Endothelial cell of umbilical vein (primary cell): ENCODE data around the gene AIM2. TPM values are rescaled to one million over a fixed set of nuclear protein-coding genes. Genes with fewer than 3 reads are reported as not detected.
A peak's percentile ranks its signal among the peaks of the same experiment; 100 is the strongest.

Experiments used
- BruUV-seq: library from RNA; stranded (reverse); fragments of 400-500 nt; replicated peaks from 2 replicates; lab custom pipeline; 2021; lab: Mats Ljungman, UMichigan
- CTCF ChIA-PET: fragments of 300-600, 350-600 bp; sonication (Branson Sonifier 250); formaldehyde crosslinking; loops from one replicate; lab custom pipeline; 2021; ENCODE audit warnings: antibody characterized with exemption, inconsistent platforms; lab: Charles Lee
- POLR2A ChIA-PET: fragments of 300-600, 350-600 bp; sonication (Branson Sonifier 250); formaldehyde crosslinking; loops from one replicate; lab custom pipeline; 2021; ENCODE audit warnings: antibody characterized with exemption, inconsistent platforms; lab: Charles Lee
- DNase-seq: peaks from one replicate; pipeline ENCODE4 v3.0.0-alpha.2; 2011; ENCODE audit warnings: low read depth, low spot score
- FAIRE-seq: peaks from 2 replicates; lab custom pipeline; 2011; peaks lifted over from hg19 to GRCh38; lab: Jason Lieb, UNC
- H2AFZ ChIP-seq: 2 replicates; pipeline ENCODE4 v1.6.0; 2012; ENCODE audit warnings: low read depth, low read length, control low read depth, inconsistent platforms
- H3K27ac ChIP-seq: 2 replicates; pipeline ENCODE4 v1.5.1; 2011; ENCODE audit warnings: low read depth, mild to moderate bottlenecking, control low read depth, low read length, moderate library complexity; ENCODE audit not compliant: insufficient read depth
- H3K27me3 ChIP-seq, 2 experiments: 2 replicates each; pipeline versions ENCODE4 v1.6.0 to v1.6.1; 2011; ENCODE audit warnings: low read length in 2 of 2, mixed read lengths in 1 of 2; ENCODE audit not compliant: control insufficient read depth in 2 of 2, insufficient read depth in 2 of 2
- H3K36me3 ChIP-seq, 2 experiments: 2 replicates in 1 of 2; 3 replicates in 1 of 2; pipeline ENCODE4 v1.5.1; 2011; ENCODE audit warnings: low read length in 2 of 2, mild to moderate bottlenecking in 1 of 2, moderate library complexity in 1 of 2; ENCODE audit not compliant: control insufficient read depth in 2 of 2, insufficient read depth in 2 of 2; ENCODE audit errors: extremely low read depth in 1 of 2
- H3K4me1 ChIP-seq: 3 replicates; pipeline ENCODE4 v1.5.1; 2011; ENCODE audit warnings: mild to moderate bottlenecking, low read length; ENCODE audit not compliant: control insufficient read depth, insufficient read depth; ENCODE audit errors: extremely low read depth
- H3K4me2 ChIP-seq: 2 replicates; pipeline ENCODE4 v1.6.1; 2011; ENCODE audit warnings: low read length, control low read depth, mixed read lengths; ENCODE audit not compliant: insufficient read depth
- H3K4me3 ChIP-seq, 3 experiments: fragments of 200-600 bp in 1 of 3; sonication (generic), shearing (Covaris generic) in 1 of 3; replicated peaks in 1 of 3; 2 replicates each; pipeline ENCODE4 v1.5.1; 2011 to 2016; ENCODE audit warnings: control low read depth in 3 of 3, low read length in 3 of 3, mild to moderate bottlenecking in 2 of 3, inconsistent platforms in 1 of 3, low read depth in 1 of 3, moderate library complexity in 1 of 3; ENCODE audit not compliant: insufficient read depth in 1 of 3
- H3K79me2 ChIP-seq: 2 replicates; pipeline ENCODE4 v1.6.0; 2012; ENCODE audit warnings: low read length, inconsistent platforms; ENCODE audit not compliant: control insufficient read depth, insufficient read depth
- H3K9ac ChIP-seq: replicated peaks from 2 replicates; pipeline ENCODE3; 2011; ENCODE audit warnings: low read length, control low read depth; ENCODE audit not compliant: insufficient read depth; ENCODE audit errors: extremely low read depth
- H3K9me1 ChIP-seq: replicated peaks from 3 replicates; pipeline ENCODE4 v1.6.0; 2011; ENCODE audit warnings: mild to moderate bottlenecking, low read length; ENCODE audit not compliant: control insufficient read depth, insufficient read depth; ENCODE audit errors: extremely low read depth
- H3K9me3 ChIP-seq: replicated peaks from 2 replicates; pipeline ENCODE4 v1.5.1; 2012; ENCODE audit warnings: low read length, inconsistent platforms; ENCODE audit not compliant: control insufficient read depth, insufficient read depth
- H4K20me1 ChIP-seq: replicated peaks from 2 replicates; pipeline ENCODE3; 2011; ENCODE audit warnings: mild to moderate bottlenecking, low read length; ENCODE audit not compliant: control insufficient read depth, insufficient read depth; ENCODE audit errors: extremely low read depth
- EZH2 ChIP-seq: IDR thresholded peaks from 2 replicates; pipeline ENCODE4 v1.6.1; 2012; ENCODE audit warnings: borderline replicate concordance, low read depth, mild to moderate bottlenecking, moderate library complexity, low read length, inconsistent platforms; ENCODE audit not compliant: severe bottlenecking
- FOS ChIP-seq: IDR thresholded peaks from 2 replicates; pipeline ENCODE4 v1.6.1; 2011; ENCODE audit warnings: mild to moderate bottlenecking, low read length, moderate library complexity, borderline replicate concordance; ENCODE audit not compliant: insufficient read depth
- GATA2 ChIP-seq: IDR thresholded peaks from 2 replicates; pipeline ENCODE4 v1.7.0; 2011; ENCODE audit warnings: low read depth, mild to moderate bottlenecking, moderate library complexity, mixed read lengths, low read length; ENCODE audit not compliant: insufficient read length, insufficient read depth
- JUN ChIP-seq: IDR thresholded peaks from 2 replicates; pipeline ENCODE4 v1.6.1; 2011; ENCODE audit warnings: borderline replicate concordance, low read depth; ENCODE audit not compliant: insufficient read length, insufficient read depth
- MYC ChIP-seq: IDR thresholded peaks from one replicate; pipeline ENCODE4 v1.6.1; 2011; ENCODE audit warnings: mild to moderate bottlenecking, low read depth, low read length
- POLR2A ChIP-seq: IDR thresholded peaks from 2 replicates; pipeline ENCODE4 v1.6.1; 2012; ENCODE audit warnings: low read depth, mild to moderate bottlenecking, control low read depth, low read length
- POLR2AphosphoS5 ChIP-seq: IDR thresholded peaks from 2 replicates; pipeline ENCODE4 v1.6.1; 2012; ENCODE audit warnings: low read depth, mild to moderate bottlenecking, control low read depth, low read length, moderate library complexity; ENCODE audit not compliant: insufficient read depth
- dilution Hi-C: fragments of 300-500 bp; cut with MboI; formaldehyde crosslinking; loops from one replicate; pipeline ENCODE4 v1.15.0; 2019; ENCODE audit warnings: low sequenced_read_pairs; ENCODE audit not compliant: extremely low pct_ligation_motif_present
- intact Hi-C: fragments of 100-400 bp; cut with micrococcal nuclease; formaldehyde crosslinking; loops from one replicate; pipeline ENCODE4 v1.10.0; 2022
- polyA plus RNA-seq, 4 experiments: library from polyadenylated mRNA; depleted of rRNA in 3 of 4; stranded (reverse) in 3 of 4; unstranded in 1 of 4; fragments of >200 nt; gene quantifications; 2 replicates each; pipeline versions ENCODE4 v1.2.1 to v1.2.3, GENCODE V29; 2011 to 2012; ENCODE audit warnings: missing spikeins in 1 of 4
- total RNA-seq: library from RNA; stranded (reverse); gene quantifications from 2 replicates; pipeline ENCODE4 v1.2.3, GENCODE V29; 2021
- TF ChIP-seq, protein P1 (sequence below): IDR thresholded peaks from 2 replicates; pipeline ENCODE4 v1.6.1; 2011; ENCODE audit not compliant: insufficient read depth, insufficient read length
- TF ChIP-seq, protein P2 (sequence below), 2 donors: IDR thresholded peaks; 1 replicate in 1 of 2; 2 replicates in 1 of 2; pipeline ENCODE4 v1.5.1; 2011; ENCODE audit warnings: low read length in 2 of 2, mild to moderate bottlenecking in 2 of 2, moderate library complexity in 2 of 2, control low read depth in 1 of 2, inconsistent platforms in 1 of 2, low read depth in 1 of 2; ENCODE audit not compliant: insufficient read depth in 1 of 2; ENCODE audit errors: extremely low read depth in 1 of 2

AIM2 gene
- total and polyA plus RNA-seq, 2 donors (not counting 3 experiments of a cell fraction or from before 2014, with no cell fraction given): not detected

DNA sequence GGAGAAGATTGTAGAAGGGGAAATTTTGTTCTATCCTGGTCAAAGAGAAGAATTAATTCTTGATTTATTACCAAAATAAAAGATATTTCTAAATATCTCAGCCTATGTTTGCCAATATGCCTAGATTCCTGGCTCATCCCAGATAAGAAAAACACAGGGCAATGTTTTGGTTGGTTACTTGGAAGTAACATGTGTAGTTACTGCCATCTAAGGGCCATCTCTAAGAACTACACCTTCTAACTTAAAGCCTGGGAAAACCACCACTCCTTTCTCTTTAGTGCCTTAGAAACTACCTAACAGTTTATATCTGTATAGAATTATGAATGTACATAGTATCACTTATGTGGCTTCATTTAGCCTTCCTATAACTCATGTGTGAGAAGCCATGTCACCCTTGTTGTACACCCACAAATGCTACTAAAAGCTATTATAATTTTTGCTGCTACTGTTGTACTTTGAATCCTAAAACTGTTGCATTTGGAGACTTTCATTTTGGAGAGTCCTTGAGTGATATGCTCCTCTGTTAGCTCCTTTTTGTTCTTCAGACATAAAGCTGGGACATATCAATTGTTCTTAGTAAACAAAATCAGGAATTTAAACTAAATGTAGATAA, 4.5 kb downstream of the AIM2 start:
- POLR2A ChIA-PET: interaction anchor here (0.6 kb wide), 1 partner anchor 960 kb away, joined by 3 read pairs; no protein-coding TSS in a partner anchor
- FAIRE-seq: peak; percentile 62
- H3K9me3 ChIP-seq: no peaks in the 10 kb centered on the region

More for the DNA sequence above, 4.5 kb downstream of the AIM2 start:
- TF ChIP-seq EZH2 (no peak), POLR2A (no peak), POLR2AphosphoS5 (no peak), FOS (no peak), JUN (no peak), GATA2 (no peak), MYC (no peak)
- TF ChIP-seq, protein P1, sequence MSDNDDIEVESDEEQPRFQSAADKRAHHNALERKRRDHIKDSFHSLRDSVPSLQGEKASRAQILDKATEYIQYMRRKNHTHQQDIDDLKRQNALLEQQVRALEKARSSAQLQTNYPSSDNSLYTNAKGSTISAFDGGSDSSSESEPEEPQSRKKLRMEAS: no peak
- TF ChIP-seq, protein P2, sequence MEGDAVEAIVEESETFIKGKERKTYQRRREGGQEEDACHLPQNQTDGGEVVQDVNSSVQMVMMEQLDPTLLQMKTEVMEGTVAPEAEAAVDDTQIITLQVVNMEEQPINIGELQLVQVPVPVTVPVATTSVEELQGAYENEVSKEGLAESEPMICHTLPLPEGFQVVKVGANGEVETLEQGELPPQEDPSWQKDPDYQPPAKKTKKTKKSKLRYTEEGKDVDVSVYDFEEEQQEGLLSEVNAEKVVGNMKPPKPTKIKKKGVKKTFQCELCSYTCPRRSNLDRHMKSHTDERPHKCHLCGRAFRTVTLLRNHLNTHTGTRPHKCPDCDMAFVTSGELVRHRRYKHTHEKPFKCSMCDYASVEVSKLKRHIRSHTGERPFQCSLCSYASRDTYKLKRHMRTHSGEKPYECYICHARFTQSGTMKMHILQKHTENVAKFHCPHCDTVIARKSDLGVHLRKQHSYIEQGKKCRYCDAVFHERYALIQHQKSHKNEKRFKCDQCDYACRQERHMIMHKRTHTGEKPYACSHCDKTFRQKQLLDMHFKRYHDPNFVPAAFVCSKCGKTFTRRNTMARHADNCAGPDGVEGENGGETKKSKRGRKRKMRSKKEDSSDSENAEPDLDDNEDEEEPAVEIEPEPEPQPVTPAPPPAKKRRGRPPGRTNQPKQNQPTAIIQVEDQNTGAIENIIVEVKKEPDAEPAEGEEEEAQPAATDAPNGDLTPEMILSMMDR (IDR thresholded peaks at IDR 0.05; ENCODE audit: extremely low read depth in 1 of 2, insufficient read depth in 1 of 2, low read depth in 1 of 2, low read length in 2 of 2): peak; percentile 50 to 57
- Histone ChIP-seq H3K4me3 (no peak overlapping the region), H3K27me3 (peaks cover 11 to 14% of the 10 kb centered on the region in 2 experiments), H4K20me1 (no peaks in the 10 kb centered on the region), H3K36me3 (no peaks in the 10 kb centered on the region), H3K4me1 (peaks cover 8% of the 10 kb centered on the region), H3K79me2 (no peaks in the 10 kb centered on the region), H3K9ac (no peak overlapping the region), H3K9me1 (no peaks in the 10 kb centered on the region), H3K4me2 (no peak overlapping the region), H2AFZ (no peak overlapping the region), H3K27ac (no peak overlapping the region)
- BruUV-seq: no TSS peak
- peak; percentile 66 for DNase-seq
- intact Hi-C loops: loop anchor here (1.0 to 5.0 kb wide), 7 partner anchors 74 to 1490 kb away; no protein-coding TSS in a partner anchor
- CTCF ChIA-PET: interaction anchor here (0.5 to 6.8 kb wide), 23 partner anchors 10 to 1194 kb away, joined by 3 to 131 read pairs (median 4); no protein-coding TSS in a partner anchor
- dilution Hi-C loops: no loop called here
